Measurements from ENCODE around the gene LRRC74B.

LRRC74B gene

DNA sequence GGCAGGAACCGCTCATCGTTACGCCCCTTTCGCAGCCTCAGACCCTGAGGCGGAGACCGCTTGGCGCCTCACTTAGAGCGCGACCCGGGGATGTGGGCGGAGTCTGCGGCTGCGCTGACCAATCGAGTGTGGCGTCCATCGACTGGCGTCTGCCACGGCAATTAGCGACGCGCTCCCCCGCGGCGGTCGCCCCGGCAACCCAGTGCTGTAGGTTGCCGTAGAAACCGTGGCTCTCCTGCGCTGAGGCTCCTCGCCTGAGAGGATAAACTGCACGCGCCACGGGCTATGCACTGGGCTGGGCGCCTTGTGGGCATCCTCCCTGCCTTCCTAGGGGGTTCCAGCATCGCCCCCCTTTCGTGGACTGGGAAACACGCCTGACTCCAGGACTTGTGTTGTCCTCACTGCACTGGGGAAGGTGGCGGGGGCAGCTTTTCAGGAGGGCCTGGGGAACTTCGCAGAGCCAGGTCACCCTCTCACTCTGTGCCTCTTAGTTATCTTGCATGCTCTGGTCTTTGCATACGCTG lies 31.5 kb upstream of the LRRC74B start:
- peak; percentile 95 for FAIRE-seq

GRCh38 chr22:21014726-21015465 lies 30.9 kb upstream of the LRRC74B start, which contains the start of gene P2RX6:
Gene P2RX6, plus strand, starts transcription at chr22:21015165. Its CDS starts 10 bp downstream, at chr22:21015175.
- FAIRE-seq: no peak

DNA sequence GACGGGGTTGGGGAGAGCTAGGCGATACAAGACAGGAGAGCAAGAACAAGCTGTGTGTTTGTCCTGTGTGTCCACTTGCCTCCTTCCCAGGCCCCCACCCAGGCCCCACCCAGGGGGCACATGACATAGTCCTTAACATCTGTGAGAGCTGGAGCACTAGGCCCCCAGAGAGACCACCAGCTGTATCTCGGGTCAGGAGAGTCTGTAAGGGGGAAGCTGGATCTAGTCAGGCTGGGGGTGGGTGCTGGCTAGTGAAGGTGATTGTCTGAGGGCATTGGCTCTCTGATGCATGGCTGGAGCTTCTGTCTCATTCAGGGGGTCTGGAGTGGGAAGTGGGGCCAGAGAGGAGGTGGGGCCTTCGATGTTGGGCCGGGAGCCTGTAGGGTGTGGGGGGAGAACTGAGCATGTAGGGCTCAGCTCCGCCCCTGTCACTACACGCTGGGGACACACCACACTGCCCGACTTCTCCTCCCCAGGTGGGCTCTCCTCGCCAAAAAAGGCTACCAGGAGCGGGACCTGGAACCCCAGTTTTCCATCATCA lies 30.2 kb upstream of the LRRC74B start:
- FAIRE-seq: no peak

- FAIRE-seq: no peak
These were observed 28.9 kb upstream of the LRRC74B start for GRCh38 chr22:21016644-21017420.

GRCh38 chr22:21018314-21018713 lies 27.4 kb upstream of the LRRC74B start:
- FAIRE-seq: no peak

GRCh38 chr22:21020802-21021429 lies 24.8 kb upstream of the LRRC74B start:
- FAIRE-seq: no peak

GRCh38 chr22:21022507-21022906 lies 23.2 kb upstream of the LRRC74B start:
- no peak for FAIRE-seq

GRCh38 chr22:21022955-21023614 lies 22.7 kb upstream of the LRRC74B start:
- no peak for FAIRE-seq

GRCh38 chr22:21025266-21025665 lies 20.5 kb upstream of the LRRC74B start:
- FAIRE-seq: no peak

DNA sequence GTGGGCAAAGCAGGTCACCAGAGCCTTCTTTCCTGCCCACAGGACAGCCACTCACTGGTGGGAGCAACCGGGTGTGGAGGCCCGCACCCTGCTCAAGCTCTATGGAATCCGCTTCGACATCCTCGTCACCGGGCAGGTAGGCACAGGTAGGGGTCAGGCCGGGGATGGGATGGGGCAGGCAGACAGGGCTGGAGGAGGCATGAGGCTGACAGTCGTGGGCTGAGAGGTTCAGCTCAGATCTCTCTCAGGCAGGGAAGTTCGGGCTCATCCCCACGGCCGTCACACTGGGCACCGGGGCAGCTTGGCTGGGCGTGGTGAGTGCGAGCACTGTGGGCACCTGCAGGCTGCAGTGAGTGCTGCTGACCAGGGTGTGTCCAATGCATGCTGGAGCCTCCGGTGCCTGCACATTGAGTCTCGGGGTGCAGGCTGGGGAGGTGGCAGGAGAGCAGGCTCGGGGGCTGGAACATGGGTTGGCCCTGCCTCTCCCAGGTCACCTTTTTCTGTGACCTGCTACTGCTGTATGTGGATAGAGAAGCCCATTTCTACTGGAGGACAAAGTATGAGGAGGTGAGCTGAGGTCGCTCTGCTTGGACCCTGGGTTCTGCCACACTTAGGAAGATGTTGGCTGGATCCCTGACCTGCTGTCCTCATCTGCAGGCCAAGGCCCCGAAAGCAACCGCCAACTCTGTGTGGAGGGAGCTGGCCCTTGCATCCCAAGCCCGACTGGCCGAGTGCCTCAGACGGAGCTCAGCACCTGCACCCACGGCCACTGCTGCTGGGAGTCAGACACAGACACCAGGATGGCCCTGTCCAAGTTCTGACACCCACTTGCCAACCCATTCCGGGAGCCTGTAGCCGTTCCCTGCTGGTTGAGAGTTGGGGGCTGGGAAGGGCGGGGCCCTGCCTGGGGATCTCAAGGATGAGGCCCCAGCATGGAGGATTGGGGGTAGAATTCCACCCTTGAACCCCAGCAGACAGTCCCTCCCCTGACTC lies 19.7 kb upstream of the LRRC74B start:
- FAIRE-seq: no peak

- FAIRE-seq: no peak
These were observed 18.7 kb upstream of the LRRC74B start for GRCh38 chr22:21026783-21027692.

- FAIRE-seq: no peak
These were observed 17.2 kb upstream of the LRRC74B start for GRCh38 chr22:21028277-21029251.

- FAIRE-seq: no peak
These were observed 16.2 kb upstream of the LRRC74B start for GRCh38 chr22:21029486-21030025.

DNA sequence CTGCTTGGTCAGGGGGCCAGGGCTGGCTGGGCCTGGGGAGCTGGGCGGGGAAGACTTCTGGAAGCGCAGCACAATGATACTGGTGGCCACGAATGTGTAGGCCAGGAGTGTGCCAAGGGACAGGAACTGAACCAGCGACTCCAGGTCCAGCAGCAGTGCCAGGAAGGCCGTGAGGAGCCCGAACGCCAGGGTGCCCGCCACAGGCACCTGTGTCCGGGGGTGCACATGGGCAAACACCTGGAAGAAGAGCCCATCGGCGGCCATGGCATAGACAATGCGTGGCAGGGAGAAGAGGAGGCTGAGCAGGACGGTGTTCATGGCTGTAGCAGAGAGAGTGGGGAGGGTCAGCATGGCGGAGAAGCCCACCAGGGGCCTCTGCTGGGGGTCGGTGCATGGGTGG lies 15.7 kb upstream of the LRRC74B start:
- no peak for FAIRE-seq

DNA sequence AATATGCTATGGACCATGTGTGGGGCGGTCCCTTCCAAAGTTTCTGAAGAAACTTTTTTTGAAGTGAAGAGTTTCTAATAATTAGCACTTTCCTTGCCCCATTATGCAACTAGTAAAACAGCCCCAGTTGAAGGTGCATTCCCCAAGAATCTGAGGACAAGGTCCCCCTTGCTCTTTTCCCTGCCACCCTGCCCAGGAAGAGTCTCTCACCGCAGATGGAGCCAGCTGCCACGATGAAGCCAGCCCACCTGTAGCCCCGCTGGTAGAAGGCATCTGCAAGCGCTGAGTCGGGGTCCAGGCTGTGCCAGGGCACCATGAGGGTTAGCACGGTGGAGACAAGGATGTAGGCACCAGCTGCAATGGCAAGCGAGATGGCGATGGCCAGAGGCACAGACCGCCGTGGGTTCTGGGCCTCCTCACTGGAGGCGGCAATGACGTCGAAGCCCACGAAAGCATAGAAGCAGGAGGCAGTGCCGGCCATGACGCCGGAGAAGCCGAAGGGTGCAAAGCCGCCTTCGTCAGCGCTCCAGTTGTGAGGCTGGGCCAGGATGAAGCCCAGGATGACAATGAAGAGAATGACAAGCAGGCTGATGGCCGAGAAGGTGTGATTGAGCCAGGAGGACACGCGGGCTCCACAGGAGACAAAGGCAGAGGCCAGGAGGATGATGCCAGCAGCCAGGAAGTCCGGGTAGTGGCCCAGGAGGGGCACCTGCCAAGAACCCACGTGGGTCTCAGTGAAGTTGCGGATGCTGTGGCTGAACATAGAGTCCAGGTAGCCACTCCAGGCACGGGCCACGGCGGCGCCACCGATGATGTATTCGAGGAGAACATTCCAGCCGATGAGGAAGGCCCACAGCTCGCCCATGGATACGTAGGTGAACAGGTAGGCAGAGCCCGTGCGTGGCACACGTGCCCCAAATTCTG lies 14.9 kb upstream of the LRRC74B start:
- FAIRE-seq: no peak

DNA sequence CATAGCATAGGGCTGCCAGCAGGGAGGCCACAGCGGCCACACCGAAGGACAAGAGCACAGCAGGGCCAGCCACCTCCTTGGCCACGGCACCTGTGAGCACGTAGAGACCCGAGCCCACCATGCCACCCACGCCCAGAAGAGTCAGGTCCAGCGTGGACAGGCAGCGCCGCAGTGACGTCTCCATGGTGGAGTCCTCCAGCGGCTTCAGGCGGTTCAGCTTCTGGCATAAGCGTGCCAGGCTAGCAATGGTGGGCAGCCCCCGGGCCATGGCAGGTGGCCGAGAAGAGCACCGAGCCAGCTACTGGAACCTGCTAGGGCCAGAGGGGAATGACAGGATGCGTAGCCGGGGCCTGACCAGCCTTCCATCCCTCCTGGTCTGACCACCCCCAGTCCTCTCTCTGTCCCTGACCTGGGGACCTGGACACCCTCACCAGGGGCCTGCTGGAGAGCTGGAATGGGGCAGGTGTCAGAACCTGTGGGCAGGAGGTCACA lies 14.2 kb upstream of the LRRC74B start:
- FAIRE-seq: no peak
